HG03159 (cell line): ENCODE results near the gene FAM237B.

ENCODE experiments used
- ATAC-seq: cut with Tn5 transposase; IDR thresholded peaks from one replicate; pipeline ENCODE4 v1.9.1; 2021; ENCODE audit warnings: mild to moderate bottlenecking, moderate library complexity; ENCODE audit not compliant: unreplicated experiment

Gene FAM237B

DNA sequence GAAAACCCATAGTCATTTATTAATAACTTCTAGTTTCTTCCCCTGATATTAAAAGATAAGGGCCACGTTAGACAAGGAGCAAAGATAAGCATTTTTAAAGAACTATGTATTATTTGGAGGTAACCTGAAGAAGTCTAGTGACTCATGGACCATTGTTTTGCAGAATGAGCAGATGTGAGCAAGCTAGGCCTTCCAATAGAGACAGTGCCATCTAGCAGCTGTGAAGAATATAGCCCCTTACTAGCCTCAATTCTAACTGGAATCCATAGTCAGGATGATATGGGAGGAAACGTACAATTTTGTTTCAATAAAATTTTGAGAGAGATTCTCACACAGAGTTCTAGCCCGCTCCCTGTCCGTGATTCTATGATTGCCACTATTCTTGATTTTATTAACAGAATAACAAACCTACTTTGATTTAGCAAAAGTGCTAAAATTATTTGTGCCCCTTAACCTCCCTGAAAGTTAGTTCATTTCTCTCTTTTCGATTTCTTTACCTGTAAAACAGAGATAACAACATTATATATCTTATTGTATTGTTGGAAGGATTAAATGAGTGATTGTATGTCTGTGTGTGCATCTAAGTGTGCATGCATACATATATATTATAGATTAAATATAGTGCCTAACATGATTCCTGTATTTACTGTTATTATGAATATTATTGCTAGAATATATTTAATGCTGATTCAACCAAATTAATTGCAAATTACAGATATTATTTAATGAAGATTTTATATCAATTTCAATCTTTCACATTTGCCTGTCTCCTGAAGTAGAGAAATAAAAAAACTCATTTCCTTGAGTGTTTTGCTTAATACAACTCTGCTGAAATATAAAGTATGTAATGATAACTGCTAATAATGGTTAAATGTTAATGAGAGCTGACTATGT, 22.7 kb downstream of the FAM237B start:
- ATAC-seq = peak; percentile 91

DNA sequence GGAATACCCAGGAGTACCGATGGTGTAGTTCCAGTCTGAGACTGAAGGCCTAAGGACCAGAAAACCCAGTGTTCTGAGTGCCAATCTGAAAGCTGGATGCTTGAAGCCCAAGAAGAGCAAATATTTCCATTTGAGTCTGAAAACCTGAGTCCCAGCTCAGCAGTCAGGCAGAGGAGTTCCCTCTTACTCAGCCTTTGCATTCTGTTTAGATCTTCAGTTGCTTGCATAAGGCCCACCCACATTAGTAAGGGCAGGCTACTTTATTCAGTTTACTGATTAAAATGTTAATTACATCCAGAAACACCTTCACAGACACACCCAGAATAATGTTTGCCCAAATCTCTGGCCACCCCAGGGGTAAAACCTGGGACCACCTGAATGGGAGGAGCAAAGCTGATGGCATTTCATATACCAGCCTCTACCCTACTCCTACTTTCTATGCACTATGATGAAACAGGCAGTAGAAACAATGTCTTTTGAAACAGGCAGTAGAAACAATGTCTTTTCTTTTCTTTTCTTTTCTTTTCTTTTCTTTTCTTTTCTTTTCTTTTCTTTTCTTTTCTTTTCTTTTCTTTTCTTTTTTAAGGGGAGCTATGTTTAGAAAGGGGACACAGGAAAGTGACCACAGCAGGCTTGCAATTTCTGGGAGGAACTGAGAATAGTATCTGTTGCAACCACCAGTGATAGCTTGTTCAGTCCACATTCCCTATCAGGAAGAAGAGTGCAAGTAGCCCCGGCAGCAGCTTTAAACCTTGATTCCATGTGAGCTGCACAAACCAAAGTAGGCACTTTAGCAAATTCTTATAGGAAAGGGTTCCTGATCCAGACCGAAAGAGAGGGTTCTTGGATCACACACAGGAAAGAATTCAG, 30.6 kb downstream of the FAM237B start:
- ATAC-seq = no peak

GRCh38 chr7:90288154-90288553, 33.0 kb downstream of the FAM237B start:
- ATAC-seq = no peak

DNA sequence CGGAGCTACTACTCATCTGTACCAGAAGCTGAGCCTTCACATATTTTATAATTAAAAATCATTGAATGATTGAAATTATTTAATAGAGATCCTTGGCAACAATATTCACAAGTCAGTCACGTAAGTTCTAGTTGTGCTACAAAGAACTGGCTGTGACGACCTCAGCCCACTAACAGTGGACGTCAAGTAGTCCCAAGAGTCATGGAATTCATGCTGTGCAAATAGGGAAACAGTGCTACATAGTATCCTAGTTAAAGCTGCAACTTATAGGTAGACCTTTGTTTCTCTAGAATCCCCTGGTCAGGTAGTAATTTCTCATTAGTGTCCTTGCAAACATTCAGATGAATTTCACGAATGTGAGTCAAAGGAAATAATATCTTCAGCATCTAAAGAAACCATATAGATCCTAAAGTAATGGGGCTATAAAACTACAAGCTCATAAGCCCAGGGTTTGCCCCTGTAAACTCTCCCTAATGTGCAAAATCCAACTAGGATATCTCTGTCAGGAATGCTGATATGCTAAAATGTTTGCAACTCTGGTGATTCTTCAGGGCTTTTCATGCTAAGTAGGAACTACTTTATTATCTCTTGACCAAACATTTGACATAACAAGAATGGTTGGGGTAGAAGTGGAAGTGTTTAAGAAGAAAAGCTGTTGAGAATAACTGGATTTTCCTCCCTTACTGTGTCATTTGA, 44.9 kb downstream of the FAM237B start:
- no peak for ATAC-seq

GRCh38 chr7:90274161-90274560, 46.9 kb downstream of the FAM237B start:
- no peak for ATAC-seq

- no peak for ATAC-seq
These were observed 48.9 kb downstream of the FAM237B start for GRCh38 chr7:90272242-90272641.

GRCh38 chr7:90271753-90272152, 49.4 kb downstream of the FAM237B start:
- no peak for ATAC-seq

DNA sequence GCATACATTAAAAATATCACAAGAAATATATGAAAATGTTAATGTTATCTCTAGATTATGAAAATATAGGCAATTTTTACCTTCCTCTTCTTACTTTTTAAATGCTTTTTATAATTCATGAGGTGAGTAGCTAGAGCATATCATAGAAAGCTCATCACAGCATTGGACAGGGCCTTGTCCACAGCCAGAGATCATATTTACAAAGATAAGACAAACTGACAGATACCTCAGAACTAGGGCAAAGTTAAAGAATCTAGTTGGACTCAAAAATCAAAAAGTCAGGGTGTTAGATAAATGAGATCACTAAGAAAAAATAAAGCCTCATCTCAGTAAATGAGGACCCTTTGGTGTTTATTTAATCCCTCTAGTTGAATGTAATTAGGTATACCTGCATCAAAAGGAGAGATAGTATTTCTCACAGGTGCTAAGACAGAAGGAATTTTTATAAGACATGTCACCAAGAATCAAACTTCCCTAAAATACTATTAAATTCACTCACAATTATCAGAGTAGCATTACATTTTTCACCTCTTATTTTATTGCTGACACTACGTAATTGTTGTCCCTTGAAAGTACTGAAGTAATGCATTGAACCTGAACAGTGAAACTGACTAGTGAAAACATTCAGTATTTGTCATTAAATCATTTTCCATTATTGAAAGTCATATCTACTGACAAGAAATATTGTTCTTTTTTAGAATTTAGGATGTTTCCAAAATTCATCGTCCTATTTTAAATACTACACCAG, 50.5 kb downstream of the FAM237B start:
- no peak for ATAC-seq

DNA sequence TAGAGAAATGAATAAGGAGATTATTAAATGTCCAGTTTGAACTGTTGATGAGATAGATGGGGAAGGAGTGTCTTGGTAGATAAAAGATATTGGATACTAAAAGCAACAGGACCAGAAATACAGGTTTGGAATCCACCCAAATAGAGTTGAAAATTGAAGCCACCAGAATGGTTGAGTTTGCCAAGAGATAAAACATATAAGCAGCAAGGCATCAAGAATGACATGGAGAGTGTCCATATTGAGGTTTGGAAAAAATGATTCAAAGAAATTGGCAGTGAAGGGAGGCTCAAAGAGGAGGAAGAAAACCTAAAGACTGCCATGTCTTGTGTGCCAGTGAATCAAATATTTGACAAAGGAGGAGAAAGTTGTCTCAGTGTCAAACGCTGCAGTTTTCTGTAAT, 51.9 kb downstream of the FAM237B start:
- no peak for ATAC-seq

DNA sequence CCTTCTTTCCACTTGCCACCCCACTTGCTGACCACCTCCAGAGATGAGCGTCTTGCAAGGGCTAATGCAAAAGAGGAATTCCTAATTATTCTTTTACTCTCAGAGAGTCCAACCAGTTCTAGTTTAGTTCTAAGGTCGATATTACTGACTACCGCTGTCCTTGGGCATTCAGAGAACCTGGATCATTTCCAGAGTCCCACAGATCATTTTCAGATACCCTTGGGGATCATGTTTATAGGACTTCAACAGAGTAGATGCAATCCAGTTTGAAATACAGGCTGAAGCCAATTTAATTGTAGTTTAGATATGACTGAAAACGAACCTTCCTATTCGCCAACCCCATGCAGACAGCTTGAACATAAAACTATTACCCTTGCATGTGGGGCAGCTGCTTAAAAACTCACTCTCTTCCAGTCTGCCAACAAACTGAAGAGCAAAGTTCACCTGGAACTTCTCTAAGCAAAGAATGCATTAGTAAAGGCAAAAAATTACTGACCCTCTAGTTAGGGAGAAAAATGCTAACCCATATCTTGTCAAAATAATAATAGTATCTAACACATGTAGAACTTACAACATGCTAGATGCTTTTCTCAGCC, 53.7 kb downstream of the FAM237B start:
- ATAC-seq = no peak

- no peak for ATAC-seq
These were observed 54.3 kb downstream of the FAM237B start for GRCh38 chr7:90266808-90267207.
